D721Med (cell line): ENCODE measurements around the gene ERO1B.
A peak's percentile ranks its signal among the peaks of the same experiment; 100 is the strongest.

Source experiments
- DNase-seq: peaks from one replicate; pipeline ENCODE4 v3.0.0; 2011; ENCODE audit warnings: low spot score; ENCODE audit not compliant: insufficient read length
- FAIRE-seq: peaks from 2 replicates; lab custom pipeline; 2011; peaks lifted over from hg19 to GRCh38; lab: Jason Lieb, UNC
- TF ChIP-seq, protein P1 (sequence below): IDR thresholded peaks from 2 replicates; pipeline ENCODE4 v1.5.1; 2012; ENCODE audit warnings: mild to moderate bottlenecking, control low read depth; ENCODE audit not compliant: insufficient read depth; ENCODE audit errors: missing control alignments

The ERO1B gene

DNA sequence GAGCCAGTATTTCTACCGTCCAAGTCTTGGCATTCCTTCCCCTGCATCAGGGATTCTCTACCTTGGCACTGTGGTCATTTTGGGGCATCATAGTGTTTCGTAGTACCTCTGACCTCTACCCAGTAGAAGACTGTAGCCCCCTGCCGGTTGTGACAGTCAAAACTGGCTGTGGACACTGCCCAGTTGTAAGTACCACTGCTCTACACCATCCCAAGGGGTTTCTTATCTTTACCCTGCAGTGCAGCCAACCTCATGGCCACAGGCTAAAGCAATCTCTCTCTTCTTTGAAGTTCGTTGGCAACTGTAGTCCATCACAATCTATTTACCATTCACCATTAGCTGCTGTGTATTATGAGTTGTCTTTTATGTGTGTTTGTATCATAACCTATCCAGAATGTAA is 29.3 kb upstream of the ERO1B start:
- TF ChIP-seq, protein P1, sequence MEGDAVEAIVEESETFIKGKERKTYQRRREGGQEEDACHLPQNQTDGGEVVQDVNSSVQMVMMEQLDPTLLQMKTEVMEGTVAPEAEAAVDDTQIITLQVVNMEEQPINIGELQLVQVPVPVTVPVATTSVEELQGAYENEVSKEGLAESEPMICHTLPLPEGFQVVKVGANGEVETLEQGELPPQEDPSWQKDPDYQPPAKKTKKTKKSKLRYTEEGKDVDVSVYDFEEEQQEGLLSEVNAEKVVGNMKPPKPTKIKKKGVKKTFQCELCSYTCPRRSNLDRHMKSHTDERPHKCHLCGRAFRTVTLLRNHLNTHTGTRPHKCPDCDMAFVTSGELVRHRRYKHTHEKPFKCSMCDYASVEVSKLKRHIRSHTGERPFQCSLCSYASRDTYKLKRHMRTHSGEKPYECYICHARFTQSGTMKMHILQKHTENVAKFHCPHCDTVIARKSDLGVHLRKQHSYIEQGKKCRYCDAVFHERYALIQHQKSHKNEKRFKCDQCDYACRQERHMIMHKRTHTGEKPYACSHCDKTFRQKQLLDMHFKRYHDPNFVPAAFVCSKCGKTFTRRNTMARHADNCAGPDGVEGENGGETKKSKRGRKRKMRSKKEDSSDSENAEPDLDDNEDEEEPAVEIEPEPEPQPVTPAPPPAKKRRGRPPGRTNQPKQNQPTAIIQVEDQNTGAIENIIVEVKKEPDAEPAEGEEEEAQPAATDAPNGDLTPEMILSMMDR: no peak
- FAIRE-seq (peak; percentile 41), DNase-seq (no peak)

GRCh38 chr1:236308827-236309226 is 27.1 kb upstream of the ERO1B start:
- TF ChIP-seq, protein P1: no peak
- DNase-seq (no peak), FAIRE-seq (no peak)

DNA sequence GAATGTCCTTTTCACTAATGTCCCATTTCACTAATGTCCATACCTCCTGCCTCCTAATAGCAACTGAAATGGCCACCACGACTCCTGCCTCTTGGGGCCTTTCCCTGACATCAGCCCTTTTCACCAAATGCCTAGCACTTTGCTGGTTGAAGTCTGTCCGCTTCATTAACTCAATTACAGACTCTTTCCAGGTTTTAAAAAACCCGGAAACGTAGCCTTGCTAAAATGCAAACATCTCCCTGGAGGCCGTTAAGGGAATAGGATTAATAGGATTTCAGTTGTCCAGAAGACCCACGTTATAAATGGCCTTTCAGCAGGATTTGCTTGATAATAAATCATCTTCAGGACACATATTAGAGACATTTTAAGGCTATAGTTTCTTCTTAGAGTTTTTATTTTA is 25.7 kb upstream of the ERO1B start:
- TF ChIP-seq, protein P1: no peak
- FAIRE-seq (peak; percentile 29), DNase-seq (no peak)

- DNase-seq (no peak), FAIRE-seq (no peak)
Observed at GRCh38 chr1:236304682-236305081, 22.9 kb upstream of the ERO1B start.

GRCh38 chr1:236303675-236304074 is 21.9 kb upstream of the ERO1B start:
- FAIRE-seq (no peak), DNase-seq (no peak)
- TF ChIP-seq, protein P1: no peak

More at GRCh38 chr1:236304682-236305081, 22.9 kb upstream of the ERO1B start:
- TF ChIP-seq, protein P1: no peak

DNA sequence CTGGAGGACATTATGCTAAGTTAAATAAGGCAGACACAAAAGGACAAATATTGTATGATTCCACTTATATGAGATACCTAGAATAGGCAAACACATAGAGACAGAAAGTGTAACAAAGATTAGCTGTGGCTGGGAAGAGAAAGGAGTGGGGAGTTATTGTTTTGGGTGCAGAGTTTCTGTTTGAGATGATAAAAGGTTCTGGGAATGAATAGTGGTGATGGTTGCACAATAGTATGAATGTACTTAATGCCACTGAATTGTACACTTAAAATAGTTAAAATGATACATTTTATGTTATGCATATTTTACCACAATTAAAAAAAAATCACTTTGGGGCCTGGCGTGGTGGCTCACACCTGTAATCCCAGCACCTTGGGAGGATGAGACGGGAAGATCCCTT is 21.2 kb upstream of the ERO1B start:
- no peak for FAIRE-seq
- no peak for DNase-seq
- TF ChIP-seq, protein P1: no peak

DNA sequence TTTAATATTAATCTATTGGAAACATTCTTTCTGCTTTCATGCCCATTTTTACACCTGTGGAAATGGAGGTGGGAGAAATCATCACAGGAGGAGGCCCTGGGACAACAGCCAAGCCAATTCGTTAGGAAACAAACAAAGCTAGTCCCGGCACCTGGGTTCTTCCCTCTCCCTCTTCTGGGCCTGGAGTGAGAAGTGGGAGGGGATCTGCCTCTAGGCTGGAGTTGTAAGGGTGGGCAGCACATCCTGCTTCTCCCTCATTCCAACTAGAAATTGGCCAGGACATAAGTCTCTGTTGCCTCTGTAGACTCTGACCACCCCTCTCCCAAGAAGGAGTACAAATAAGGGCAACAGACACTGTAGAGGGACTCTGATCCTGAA is 20.2 kb upstream of the ERO1B start:
- FAIRE-seq (no peak), DNase-seq (no peak)
- TF ChIP-seq, protein P1: no peak
